Heart left ventricle (tissue), 16 donors: ENCODE results near the gene TMEM236. TPM values are rescaled to one million over a fixed set of nuclear protein-coding genes. Genes with fewer than 3 reads are reported as not detected.

Source experiments
- ATAC-seq, 4 donors: fragments of 200-7000 bp; cut with Tn5 transposase; one replicate each; pipeline ENCODE4 v1.9.1; 2020 to 2022; ENCODE audit warnings: moderate library complexity in 4 of 4, mild to moderate bottlenecking in 3 of 4, moderate number of reproducible peaks in 1 of 4
- DNase-seq, 5 donors: peaks; one replicate each; pipeline ENCODE4 v3.0.0-alpha.2; 2020
- H3K27ac ChIP-seq, 12 donors: fragments of 200-600 bp; sonication (generic) in 4 of 12; one replicate each; pipeline versions ENCODE4 v1.5.0 to v1.8.0; 2016 to 2022; ENCODE audit warnings: mild to moderate bottlenecking in 2 of 12
- H3K27me3 ChIP-seq, 9 donors: fragments of 200-600 bp; sonication (generic) in 2 of 9; one replicate each; pipeline versions ENCODE4 v1.5.1 to v1.8.0; 2016 to 2022; ENCODE audit warnings: mild to moderate bottlenecking in 3 of 9
- H3K36me3 ChIP-seq, 9 donors: fragments of 200-600 bp; sonication (generic) in 2 of 9; one replicate each; pipeline versions ENCODE4 v1.5.0 to v1.8.0; 2018 to 2022; ENCODE audit warnings: mild to moderate bottlenecking in 2 of 9
- H3K4me1 ChIP-seq, 12 donors: fragments of 200-600 bp; sonication (generic) in 4 of 12; one replicate each; pipeline versions ENCODE4 v1.5.0 to v1.8.0; 2016 to 2022; ENCODE audit warnings: mild to moderate bottlenecking in 3 of 12
- H3K4me3 ChIP-seq, 12 donors: fragments of 200-600 bp; sonication (generic) in 4 of 12; one replicate each; pipeline versions ENCODE4 v1.5.0 to v1.8.0; 2017 to 2022; ENCODE audit warnings: mild to moderate bottlenecking in 9 of 12, moderate library complexity in 4 of 12
- H3K9me3 ChIP-seq, 12 donors: fragments of 200-600 bp; sonication (generic) in 4 of 12; one replicate each; pipeline versions ENCODE4 v1.5.0 to v1.8.0; 2016 to 2022; ENCODE audit warnings: mild to moderate bottlenecking in 1 of 12
- CTCF ChIP-seq, 12 donors: fragments of 200-600 bp; sonication (generic) in 4 of 12; IDR thresholded peaks; one replicate each; pipeline versions ENCODE4 v1.5.0 to v1.8.0; 2018 to 2022; ENCODE audit warnings: antibody characterized with exemption in 12 of 12, mild to moderate bottlenecking in 5 of 12
- POLR2A ChIP-seq, 2 donors: fragments of 450-650 bp; IDR thresholded peaks; one replicate each; pipeline ENCODE4 v1.6.1; 2017; ENCODE audit warnings: antibody characterized with exemption in 2 of 2, mild to moderate bottlenecking in 2 of 2, moderate library complexity in 2 of 2
- WGBS, 4 donors: extraction: QIAGEN DNeasy Blood & Tissue Kit in 2 of 4; methylation state at CpG; one replicate each; pipeline versions ENCODE4 v1.1.5 to v1.1.7; 2013 to 2018; 5-methylcytosine and 5-hydroxymethylcytosine counted together
- intact Hi-C, 10 donors: fragments of 100-400 bp; cut with DNase I; formaldehyde crosslinking; loops; one replicate each; pipeline versions ENCODE4 v1.11.1 to v1.14.2; 2022
- polyA plus RNA-seq, 2 donors: library from polyadenylated mRNA; stranded (reverse); fragments of 200-250 nt; gene quantifications; one replicate each; pipeline ENCODE4 v1.2.3, GENCODE V29; 2013
- total RNA-seq, 9 donors: library from RNA; depleted of rRNA in 2 of 9; stranded (reverse); fragments of >200 nt in 2 of 9; fragmentation: NEBNext Ultra II Directional in 3 of 9; extraction: Animal tissue kit (Norgen Biotek cat#: 25700) in 3 of 9; gene quantifications; one replicate each; pipeline versions ENCODE4 v1.1.0 to v1.2.4, GENCODE V29; 2016 to 2023
- donor health status: ischemic (EF 13 %, LVEDD 7.1; RV severe dilation, severe dysfunction).
- donor health status: healthy with polysubstance abuse.
- donor health status: DM: no; HTN: yes; CAD: no.
- donor health status: DM: no; HTN: no; CAD: no.
- donor health status: ischemic (EF 25% LVEDD 6.9; RV normal size, moderate dysfunction).
- donor health status: ischemic (EF 25% LVEDD 5.7; RV mildly dilated, moderate dysfunction).
- donor health status: healthy.
- donor health status: DM: yes; HTN: yes; CAD: no.
- donor health status: ischemic (EF 35%, LVEDD 5.7; RV mildly dilated, moderate dysfunction).
- donor health status: nonischemic (EF 11% LVEDD 7.7; RV severe dilation, severe dysfunction).
- donor health status: DM: yes; HTN: yes; CAD: no.
- donor health status: PGD.
- donor health status: ischemic (EF 29% LVEDD 5.4; RV normal size, mild dysfunction).
- donor health status: nonischemic (EF 23%, LVEDD 6.1; RV moderate dilation, normal function).

Gene TMEM236
- total and polyA plus RNA-seq, 11 donors, result 0.09 to 3.2 (median 0.38) TPM

DNA sequence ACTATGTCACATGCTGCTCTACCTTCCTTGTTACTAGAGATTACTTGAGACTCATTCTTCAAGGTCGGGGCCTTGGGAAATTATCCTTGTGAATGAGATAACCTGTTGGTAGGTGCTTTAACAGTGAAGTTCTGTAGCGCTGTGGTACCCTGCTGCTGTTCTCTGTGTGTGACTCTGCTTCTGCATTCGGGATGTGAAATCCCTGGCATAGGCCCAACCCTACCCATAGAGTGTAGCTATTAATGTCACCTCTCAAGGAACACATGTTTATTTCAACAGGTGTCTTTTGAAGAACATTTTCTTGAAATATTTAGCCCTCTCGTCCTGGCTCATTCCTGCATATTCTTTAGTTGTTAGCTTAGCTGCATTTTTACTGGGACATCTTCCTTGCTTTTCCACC is 41.8 kb upstream of the TMEM236 start:
- peak in 2 of 4 donors; percentile 59 to 68 for ATAC-seq
- no peak for DNase-seq
- Histone ChIP-seq H3K27me3 (no peaks in the 10 kb centered on the region), H3K27ac (no peak overlapping the region), H3K9me3 (no peaks in the 10 kb centered on the region), H3K36me3 (peaks cover 0 to 99% (median 89%) of the 10 kb centered on the region in 9 donors), H3K4me3 (no peak overlapping the region), H3K4me1 (peaks cover 0 to 8% (median 0%) of the 10 kb centered on the region in 12 donors)
- intact Hi-C loops, result no loop called here
- 46 to 60% (median 59%) methylated on average over 4 of the region's 4 CpGs for WGBS, 4 donors
- TF ChIP-seq POLR2A (IDR thresholded peaks at IDR 0.05) (no peak), CTCF (IDR thresholded peaks at IDR 0.05) (no peak)

DNA sequence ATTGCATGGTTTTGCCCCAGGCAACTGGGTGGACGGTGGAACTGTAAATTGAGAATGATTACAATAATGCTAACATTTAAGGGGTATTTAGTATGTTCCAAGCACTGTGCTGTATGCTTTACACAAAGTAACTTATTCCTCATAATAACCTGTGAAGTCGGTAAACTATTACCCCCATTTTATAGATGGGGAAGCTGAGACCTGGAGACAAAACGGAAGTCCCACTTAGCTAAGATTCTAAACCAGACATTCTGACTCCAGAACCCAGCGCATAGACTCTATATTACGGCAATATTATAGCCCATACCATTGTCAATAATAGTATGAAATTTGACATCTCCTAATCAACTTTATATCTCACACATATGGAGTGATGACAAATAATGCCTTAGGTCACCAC is 39.9 kb upstream of the TMEM236 start:
- no peak for ATAC-seq
- 94 to 99% (median 97%) methylated on average over 5 of the region's 5 CpGs for WGBS, 4 donors
- Histone ChIP-seq H3K4me3 (peak overlapping the region in 1 of 12 donors; percentile 53), H3K27ac (peak overlapping the region in 1 of 12 donors; percentile 12), H3K27me3 (no peaks in the 10 kb centered on the region), H3K36me3 (peaks cover 0 to 98% (median 81%) of the 10 kb centered on the region in 9 donors), H3K9me3 (no peaks in the 10 kb centered on the region), H3K4me1 (peaks cover 0 to 8% (median 0%) of the 10 kb centered on the region in 12 donors)
- DNase-seq, result no peak
- intact Hi-C loops, result no loop called here
- no peak for TF ChIP-seq POLR2A (IDR thresholded peaks at IDR 0.05)
- no peak for TF ChIP-seq CTCF (IDR thresholded peaks at IDR 0.05)

GRCh38 chr10:17712717-17713471 is 39.1 kb upstream of the TMEM236 start:
- peak overlapping the region in 4 of 12 donors; percentile 12 to 36 (median 30) for H3K27ac ChIP-seq
- TF ChIP-seq CTCF (IDR thresholded peaks at IDR 0.05) (no peak), POLR2A (IDR thresholded peaks at IDR 0.05) (no peak)
- intact Hi-C loops, result no loop called here

DNA sequence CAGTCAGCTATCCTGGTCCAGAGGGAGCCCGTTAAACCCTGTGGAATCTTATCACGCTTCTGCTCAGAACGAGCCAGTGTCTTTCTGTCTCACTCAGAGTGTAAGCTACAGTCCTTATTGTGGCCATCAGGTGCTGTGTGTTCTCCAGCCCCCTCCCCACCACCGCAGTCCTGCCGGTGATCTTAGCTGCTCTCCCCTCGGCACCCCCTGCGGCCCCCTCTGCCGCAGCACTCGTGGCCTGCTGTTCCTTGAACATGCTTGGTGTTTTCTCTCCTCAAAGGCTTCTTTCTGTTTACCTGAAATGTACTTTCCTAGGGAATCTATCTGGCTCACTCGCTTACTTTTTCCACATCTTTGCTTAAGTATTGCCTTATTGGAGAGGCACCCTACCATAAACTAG is 38.2 kb upstream of the TMEM236 start:
- no peaks in the 10 kb centered on the region for H3K27me3 ChIP-seq
- intact Hi-C loops, result no loop called here
- no peak for ATAC-seq
- WGBS, 4 donors, result 85 to 91% (median 90%) methylated on average over 10 of the region's 10 CpGs
- DNase-seq, result no peak
- H3K27ac ChIP-seq, result no peak overlapping the region
- peaks cover 0 to 8% (median 0%) of the 10 kb centered on the region in 12 donors for H3K4me1 ChIP-seq
- H3K36me3 ChIP-seq, result peaks cover 0 to 89% (median 79%) of the 10 kb centered on the region in 9 donors
- no peak overlapping the region for H3K4me3 ChIP-seq
- H3K9me3 ChIP-seq, result no peaks in the 10 kb centered on the region
- TF ChIP-seq CTCF (IDR thresholded peaks at IDR 0.05) (no peak), POLR2A (IDR thresholded peaks at IDR 0.05) (no peak)

More at GRCh38 chr10:17712717-17713471, 39.1 kb upstream of the TMEM236 start:
- DNase-seq (no peak), ATAC-seq (peak in 3 of 4 donors; percentile 18 to 65 (median 42))
- Histone ChIP-seq H3K4me3 (peak overlapping the region in 9 of 12 donors; percentile 29 to 54 (median 40)), H3K4me1 (peaks cover 0 to 8% (median 0%) of the 10 kb centered on the region in 12 donors), H3K9me3 (no peaks in the 10 kb centered on the region), H3K36me3 (peaks cover 0 to 97% (median 82%) of the 10 kb centered on the region in 9 donors), H3K27me3 (no peaks in the 10 kb centered on the region)
- 55 to 68% (median 62%) methylated on average over 18 of the region's 18 CpGs for WGBS, 4 donors
